Osteoblast (primary cell): Measurements from ENCODE around the gene ELL2. TPM values are rescaled to one million over a fixed set of nuclear protein-coding genes. Genes with fewer than 3 reads are reported as not detected.
A peak's percentile ranks its signal among the peaks of the same experiment; 100 is the strongest.
"Not testable (repeated sequence)": the region's sequence is repeated elsewhere in the genome, so short reads cannot be mapped to it uniquely, and the experiment has no call there.

ENCODE experiments used
- DNase-seq: peaks from one replicate; pipeline ENCODE4 v3.0.0; 2011; ENCODE audit warnings: low spot score, mixed read lengths; ENCODE audit not compliant: insufficient read length; ENCODE audit errors: missing footprints
- H2AFZ ChIP-seq: 2 replicates; pipeline ENCODE4 v1.6.0; 2011; ENCODE audit warnings: mild to moderate bottlenecking, low read length
- H3K27ac ChIP-seq: 2 replicates; pipeline ENCODE4 v1.5.1; 2011; ENCODE audit warnings: mild to moderate bottlenecking, low read depth, low read length, moderate library complexity
- H3K27me3 ChIP-seq: 2 replicates; pipeline ENCODE4 v1.6.0; 2012; ENCODE audit warnings: mild to moderate bottlenecking, control low read depth, inconsistent platforms, low read length, moderate library complexity; ENCODE audit not compliant: insufficient read depth
- H3K36me3 ChIP-seq: 2 replicates; pipeline ENCODE4 v1.5.1; 2011; ENCODE audit warnings: mild to moderate bottlenecking, low read length, control low read depth, moderate library complexity; ENCODE audit not compliant: insufficient read depth
- H3K4me1 ChIP-seq: 2 replicates; pipeline ENCODE4 v1.5.1; 2011; ENCODE audit warnings: mild to moderate bottlenecking, low read length, control low read depth, moderate library complexity; ENCODE audit not compliant: insufficient read depth
- H3K4me2 ChIP-seq: 2 replicates; pipeline ENCODE4 v1.6.0; 2011; ENCODE audit warnings: mild to moderate bottlenecking, low read length; ENCODE audit not compliant: insufficient read depth
- H3K4me3 ChIP-seq: fragments of 200-600 bp; sonication (generic); 3 replicates; pipeline ENCODE4 v1.5.1; 2012; ENCODE audit warnings: mild to moderate bottlenecking, low read length, inconsistent platforms; ENCODE audit not compliant: insufficient read depth
- H3K79me2 ChIP-seq: 2 replicates; pipeline ENCODE4 v1.6.0; 2012; ENCODE audit warnings: mild to moderate bottlenecking, low read length, control low read depth, inconsistent platforms; ENCODE audit not compliant: insufficient read depth
- H3K9me3 ChIP-seq: 2 replicates; pipeline ENCODE4 v1.5.1; 2011; ENCODE audit warnings: low read depth, low read length, control low read depth
- H4K20me1 ChIP-seq: 2 replicates; pipeline ENCODE4 v1.6.0; 2012; ENCODE audit warnings: mild to moderate bottlenecking, low read length, control low read depth; ENCODE audit not compliant: insufficient read depth
- CTCF ChIP-seq: IDR thresholded peaks from 2 replicates; pipeline ENCODE4 v1.5.1; 2011; ENCODE audit warnings: mild to moderate bottlenecking, low read depth, low read length, moderate library complexity; ENCODE audit errors: extremely low read depth
- total RNA-seq: library from RNA; depleted of rRNA; stranded (reverse); fragments of >200 nt; gene quantifications from 2 replicates; pipeline ENCODE4 v1.2.3, GENCODE V29; 2012

Gene ELL2
- total RNA-seq, 1 donor = 123 TPM

GRCh38 chr5:95907067-95907705 lies 54.5 kb downstream of the ELL2 start:
- Histone ChIP-seq H3K27me3 (no peaks in the 10 kb centered on the region), H4K20me1 (peaks cover 37% of the 10 kb centered on the region), H3K36me3 (peaks cover 67% of the 10 kb centered on the region), H2AFZ (no peak overlapping the region), H3K79me2 (peaks cover 94% of the 10 kb centered on the region), H3K4me3 (no peak overlapping the region), H3K4me2 (no peak overlapping the region), H3K9me3 (no peaks in the 10 kb centered on the region), H3K4me1 (peaks cover 3% of the 10 kb centered on the region), H3K27ac (peak overlapping the region; percentile 53)
- TF ChIP-seq CTCF = no peak
- no peak for DNase-seq

GRCh38 chr5:95906398-95906797 lies 55.3 kb downstream of the ELL2 start:
- H3K79me2 ChIP-seq = peaks cover 93% of the 10 kb centered on the region
- H3K4me3 ChIP-seq, H3K27me3 ChIP-seq, H3K4me2 ChIP-seq, H3K9me3 ChIP-seq, H2AFZ ChIP-seq, DNase-seq, H3K27ac ChIP-seq: not testable (repeated sequence)
- peaks cover 60% of the 10 kb centered on the region for H3K36me3 ChIP-seq
- H4K20me1 ChIP-seq = peaks cover 34% of the 10 kb centered on the region
- peaks cover 10% of the 10 kb centered on the region for H3K4me1 ChIP-seq

- H3K79me2 ChIP-seq = peaks cover 87% of the 10 kb centered on the region
- no peak overlapping the region for H2AFZ ChIP-seq
- no peaks in the 10 kb centered on the region for H3K9me3 ChIP-seq
- H3K27ac ChIP-seq = no peak overlapping the region
- H3K27me3 ChIP-seq = no peaks in the 10 kb centered on the region
- H3K4me2 ChIP-seq = no peak overlapping the region
- no peak overlapping the region for H3K4me3 ChIP-seq
- TF ChIP-seq CTCF = no peak
- peaks cover 30% of the 10 kb centered on the region for H4K20me1 ChIP-seq
- H3K4me1 ChIP-seq = peaks cover 10% of the 10 kb centered on the region
- DNase-seq = no peak
- H3K36me3 ChIP-seq = peaks cover 58% of the 10 kb centered on the region
These were observed 56.8 kb downstream of the ELL2 start for GRCh38 chr5:95904827-95905226.

- Histone ChIP-seq H4K20me1 (peaks cover 22% of the 10 kb centered on the region), H3K27ac (peak overlapping the region; percentile 6), H3K79me2 (peaks cover 85% of the 10 kb centered on the region)
These were observed 57.8 kb downstream of the ELL2 start for GRCh38 chr5:95903838-95904237.

More at GRCh38 chr5:95903838-95904237, 57.8 kb downstream of the ELL2 start:
- no peak overlapping the region for H3K4me3 ChIP-seq
- no peak overlapping the region for H3K4me2 ChIP-seq
- no peak for TF ChIP-seq CTCF
- H2AFZ ChIP-seq = no peak overlapping the region
- H3K27me3 ChIP-seq = no peaks in the 10 kb centered on the region
- H3K9me3 ChIP-seq = no peaks in the 10 kb centered on the region
- H3K4me1 ChIP-seq = peaks cover 10% of the 10 kb centered on the region
- no peak for DNase-seq
- H3K36me3 ChIP-seq = peaks cover 58% of the 10 kb centered on the region
